HG02763 (cell line): ENCODE measurements around the gene NUDT12.

Experiments
- ATAC-seq: cut with Tn5 transposase; IDR thresholded peaks from one replicate; pipeline ENCODE4 v1.9.1; 2021; ENCODE audit warnings: mild to moderate bottlenecking, moderate library complexity; ENCODE audit not compliant: unreplicated experiment

NUDT12 gene

DNA sequence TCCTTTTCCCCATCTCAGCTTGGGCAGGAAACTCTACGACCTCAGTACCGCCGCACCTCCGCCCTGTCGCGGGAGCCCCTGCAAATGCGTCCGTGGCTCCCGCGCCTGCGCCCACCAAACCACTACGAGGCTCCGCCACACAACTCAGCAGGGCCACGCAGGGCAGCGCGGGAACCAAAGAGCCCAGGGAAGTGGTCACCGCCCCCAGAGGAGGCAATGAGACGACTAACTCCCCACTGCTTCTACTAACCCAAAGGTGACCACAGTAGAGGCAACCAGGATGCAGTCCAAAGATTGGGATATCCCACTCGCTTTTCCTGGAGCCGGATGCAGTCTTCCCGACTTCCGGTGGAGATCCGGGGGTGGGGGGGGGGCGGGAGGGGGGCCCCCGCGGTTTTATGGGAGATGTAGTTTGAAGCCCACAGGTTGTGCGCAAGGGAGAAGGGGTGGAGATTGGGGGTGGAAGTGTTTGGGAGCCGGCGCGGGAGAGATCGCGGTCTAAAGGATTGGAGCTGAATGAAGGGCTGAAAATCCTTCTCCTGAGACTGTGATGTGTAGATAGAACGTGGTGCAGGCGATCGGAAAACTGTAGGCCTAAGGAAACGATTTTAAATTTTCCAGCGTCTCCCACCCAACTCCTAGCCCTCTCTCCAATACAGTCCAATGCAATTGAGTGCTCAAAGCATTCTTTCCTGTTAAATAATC, at the start of gene NUDT12:
Gene NUDT12 (minus strand): TSS at position 337 of the 705 bp plus-strand sequence. CDS start 2,541 bp downstream, outside the sequence.
- peak; percentile 77 for ATAC-seq

DNA sequence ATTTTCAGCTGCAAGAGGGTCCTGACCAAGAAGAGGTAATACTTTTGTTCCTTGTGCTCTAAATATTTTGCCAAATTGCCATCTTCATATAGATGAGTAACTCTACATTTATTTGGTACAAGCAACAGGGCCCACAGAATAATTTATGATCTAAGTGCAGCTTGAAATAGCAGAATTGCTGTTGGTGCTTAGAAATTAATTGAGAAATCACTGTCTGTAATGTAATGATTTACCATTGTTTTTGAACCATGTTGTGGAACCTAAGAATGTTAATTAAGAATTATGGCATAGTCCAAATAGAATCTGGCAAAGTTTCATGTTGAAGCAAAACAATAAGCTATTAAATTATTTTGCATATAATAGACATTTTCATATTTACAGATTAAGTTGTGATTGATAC, 44.8 kb upstream of the NUDT12 start:
- no peak for ATAC-seq

DNA sequence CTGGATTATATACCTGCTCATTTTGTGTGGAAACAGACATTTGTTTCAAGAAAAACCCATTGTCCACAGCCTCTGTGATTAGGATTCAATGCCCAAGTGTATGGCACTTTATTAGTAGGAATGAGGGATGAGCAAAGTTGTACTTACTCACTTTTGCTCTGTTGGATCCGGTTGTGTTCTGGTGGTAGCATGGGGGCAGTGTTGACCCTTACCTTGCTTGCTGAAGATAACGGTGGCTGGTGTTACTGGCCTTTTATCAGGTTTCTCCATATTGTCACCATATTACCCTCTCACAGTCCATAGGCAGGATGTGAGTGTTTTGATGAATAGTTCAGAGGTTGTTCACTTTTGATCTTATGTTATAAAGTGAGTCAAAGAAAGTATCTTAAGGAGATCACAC, 42.7 kb upstream of the NUDT12 start:
- no peak for ATAC-seq

DNA sequence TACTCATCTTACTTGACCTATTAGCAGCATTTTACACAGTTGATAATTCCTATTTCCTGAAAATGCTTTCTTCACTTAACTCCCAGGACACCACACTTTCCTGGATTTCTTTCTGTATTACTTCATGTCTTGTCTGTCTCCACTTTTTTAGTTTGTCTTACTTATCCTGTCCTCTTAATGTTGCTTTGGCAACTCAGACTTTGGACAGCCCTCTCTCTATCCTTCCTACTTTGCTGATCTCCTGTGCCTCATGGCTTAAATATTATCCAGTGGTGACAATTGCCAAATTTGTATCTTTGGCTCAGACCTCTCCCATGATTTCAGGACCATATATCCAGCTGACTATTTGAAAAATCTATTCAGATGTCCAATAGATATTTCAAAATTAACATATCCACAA, 39.8 kb upstream of the NUDT12 start:
- no peak for ATAC-seq

DNA sequence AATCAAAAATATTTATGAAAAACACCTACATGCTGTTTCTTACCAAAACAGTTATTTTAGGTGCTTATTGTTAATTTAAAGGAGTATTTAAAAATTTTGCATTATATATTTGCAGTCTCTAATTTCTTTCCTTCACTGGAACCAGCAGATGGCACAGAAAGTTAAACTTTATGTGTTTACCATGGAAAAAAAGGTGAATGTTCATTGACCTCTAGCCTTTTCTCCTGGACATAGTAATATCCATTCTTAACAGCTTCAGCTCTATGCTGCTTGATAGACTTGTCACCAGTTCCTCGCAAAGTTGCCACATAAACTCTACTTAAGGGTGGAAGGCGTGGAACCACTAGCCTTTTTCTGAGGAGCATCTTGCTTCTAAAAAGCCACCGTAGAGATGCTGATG, 38.7 kb upstream of the NUDT12 start:
- ATAC-seq: no peak

DNA sequence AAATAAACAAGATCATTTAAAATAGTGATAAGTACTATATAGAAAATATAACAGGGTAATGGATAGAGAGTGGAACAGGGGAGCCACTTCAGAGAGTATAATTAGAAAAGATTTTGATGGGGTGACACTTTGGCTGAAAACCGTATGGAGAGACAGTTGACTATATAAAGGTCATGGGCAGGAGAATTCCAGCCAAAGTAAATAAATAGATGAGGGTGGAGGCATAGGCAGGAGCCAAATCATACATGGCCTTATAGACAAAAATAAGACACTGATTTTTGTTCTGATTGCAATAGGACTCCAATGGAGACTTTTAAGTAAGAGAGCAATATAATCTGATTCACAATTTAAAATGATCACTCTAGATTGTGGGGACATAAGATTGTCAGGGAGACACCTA, 37.5 kb upstream of the NUDT12 start:
- ATAC-seq: no peak

DNA sequence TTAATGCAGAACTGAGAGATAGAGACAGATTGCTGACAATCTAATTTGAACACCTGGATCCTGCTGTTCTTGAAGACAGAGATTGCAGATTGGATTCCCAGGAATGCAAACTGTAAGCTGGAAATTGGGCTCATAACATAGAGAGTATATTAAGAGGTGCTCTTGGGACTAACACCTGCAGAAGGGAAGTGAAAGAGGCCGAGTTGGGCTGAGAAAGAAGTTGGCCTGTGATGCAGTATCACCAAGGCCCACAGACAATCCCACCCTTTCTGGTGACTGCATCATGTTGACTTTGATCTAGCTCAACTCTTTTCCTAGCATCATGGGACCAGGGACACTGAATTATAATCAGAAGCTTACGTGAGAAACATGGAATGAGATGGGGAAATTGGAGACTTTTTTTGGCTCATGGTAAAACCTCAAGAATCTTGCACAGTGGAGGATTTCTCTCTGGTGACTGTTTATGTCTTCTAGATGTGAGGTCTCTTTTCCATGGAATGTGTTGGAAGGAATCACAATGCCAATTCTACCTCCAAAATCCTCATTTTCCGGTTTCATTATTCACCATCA, 36.5 kb upstream of the NUDT12 start:
- ATAC-seq: no peak

DNA sequence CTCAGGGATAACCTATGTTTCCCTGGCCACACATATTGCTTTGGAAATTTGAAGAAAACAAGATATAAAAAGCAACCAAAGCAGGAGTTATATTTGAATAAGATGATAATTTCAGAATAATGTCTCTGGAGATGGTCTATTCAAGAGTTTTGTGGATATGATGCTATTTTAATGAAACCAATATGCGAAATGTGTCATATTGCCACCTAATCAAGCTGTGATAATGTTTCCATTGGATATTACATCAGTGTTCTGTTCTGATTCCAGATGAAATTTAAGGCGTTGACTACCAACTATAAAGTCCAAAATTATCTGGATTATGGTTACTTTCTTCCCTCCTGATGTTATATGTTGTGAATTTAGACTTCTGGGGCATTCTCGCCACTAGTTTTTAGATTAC, 27.6 kb upstream of the NUDT12 start:
- no peak for ATAC-seq

DNA sequence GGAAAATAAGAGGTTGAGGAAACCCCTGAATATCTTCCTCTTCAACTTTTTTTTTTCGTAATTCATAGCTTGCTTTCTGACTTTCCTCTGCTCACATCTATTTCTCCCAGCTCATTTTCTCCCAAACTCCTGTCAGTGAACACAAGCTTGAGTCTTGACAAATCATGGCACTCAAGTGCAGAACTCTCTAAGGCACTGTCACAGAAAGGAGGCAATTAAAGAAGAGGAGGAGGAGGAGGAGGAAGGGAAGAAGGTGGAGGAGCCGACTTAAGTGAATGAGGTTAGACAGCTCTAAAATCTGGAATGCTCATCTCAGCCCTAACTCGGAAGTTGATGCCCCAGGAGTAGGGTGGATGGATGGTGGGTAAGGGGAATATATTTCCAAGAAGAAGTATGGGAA, 27.2 kb upstream of the NUDT12 start:
- no peak for ATAC-seq

DNA sequence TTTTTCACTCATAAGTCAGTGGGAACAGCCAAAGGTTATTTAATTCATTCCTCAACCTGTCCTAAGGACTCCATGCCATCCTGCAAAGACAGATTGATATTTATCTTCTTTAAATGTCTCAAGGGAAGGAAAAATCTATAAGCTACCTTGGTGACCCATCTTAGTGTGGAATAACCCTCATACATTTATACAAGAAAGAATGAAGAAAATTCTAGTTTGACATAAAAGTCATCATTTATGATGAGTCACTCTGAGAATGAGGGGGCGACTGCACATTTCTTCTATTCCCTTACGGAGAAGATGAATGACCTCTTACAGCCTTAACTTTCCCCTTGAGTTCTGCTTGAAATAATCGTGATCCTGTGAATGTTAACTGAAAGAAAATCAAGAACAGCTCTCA, 26.8 kb upstream of the NUDT12 start:
- ATAC-seq: no peak

DNA sequence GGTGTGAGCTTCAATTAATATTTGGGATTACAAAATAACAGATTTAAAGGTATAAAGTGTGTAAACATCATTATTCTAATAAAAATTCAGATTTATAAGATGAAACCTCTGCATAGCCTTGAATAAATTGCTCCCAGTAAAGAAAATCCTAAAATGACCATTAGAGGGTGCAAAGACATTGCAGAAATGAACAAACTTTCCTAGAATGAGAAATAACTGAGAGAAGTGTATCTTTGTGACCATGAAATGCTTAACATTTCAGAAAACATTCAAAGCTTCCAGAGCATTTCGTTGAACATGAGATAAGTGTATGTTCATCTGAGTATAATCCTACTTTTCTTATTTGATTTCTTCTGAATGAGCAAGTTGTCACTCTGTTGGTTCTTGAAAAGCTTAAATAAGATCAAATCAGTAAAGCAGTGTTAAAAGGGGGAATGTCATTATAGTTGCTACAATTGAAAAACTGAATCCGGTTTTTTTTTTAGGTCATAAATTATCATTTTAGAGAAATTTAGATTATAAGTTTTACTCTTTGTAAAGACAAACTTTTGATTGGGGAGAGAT, 24.7 kb upstream of the NUDT12 start:
- no peak for ATAC-seq

DNA sequence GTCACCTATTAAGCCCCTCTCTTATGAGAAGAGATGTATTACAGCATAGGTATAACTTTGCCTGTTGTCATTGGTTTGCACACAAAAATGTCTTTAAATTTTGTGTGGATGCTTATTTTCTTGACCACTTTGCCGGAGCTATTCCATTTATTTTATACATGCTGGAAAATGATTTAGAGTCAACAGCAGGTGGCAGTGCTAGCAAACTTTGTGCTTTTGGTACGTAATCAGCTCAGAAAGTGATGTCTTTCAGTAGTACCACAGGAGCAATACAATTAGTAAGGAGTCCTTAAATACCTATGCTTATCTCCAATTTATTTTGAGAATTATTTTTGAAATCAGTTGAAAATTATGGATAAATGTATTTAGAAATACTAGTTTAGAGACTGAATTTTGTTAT, 19.8 kb upstream of the NUDT12 start:
- no peak for ATAC-seq

DNA sequence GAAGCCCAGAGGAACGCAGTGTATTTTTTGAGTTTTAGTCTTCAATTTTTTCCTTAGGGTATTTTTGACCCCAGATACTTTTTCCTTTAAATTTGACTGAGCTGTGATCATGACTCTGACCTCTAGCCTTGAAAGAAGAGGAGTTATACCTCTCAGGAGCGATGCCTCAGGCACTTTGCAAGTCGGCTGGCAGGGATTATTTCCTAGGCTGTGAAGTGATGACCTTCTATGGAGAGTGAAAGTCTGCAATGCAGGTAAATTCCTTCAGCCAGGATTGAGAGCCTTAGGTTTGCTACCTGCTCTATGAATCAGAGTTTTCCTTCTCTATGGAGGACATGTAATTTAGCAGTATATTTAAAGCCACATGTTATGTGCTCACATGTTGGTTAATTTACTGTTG, 10.8 kb upstream of the NUDT12 start:
- ATAC-seq: no peak

DNA sequence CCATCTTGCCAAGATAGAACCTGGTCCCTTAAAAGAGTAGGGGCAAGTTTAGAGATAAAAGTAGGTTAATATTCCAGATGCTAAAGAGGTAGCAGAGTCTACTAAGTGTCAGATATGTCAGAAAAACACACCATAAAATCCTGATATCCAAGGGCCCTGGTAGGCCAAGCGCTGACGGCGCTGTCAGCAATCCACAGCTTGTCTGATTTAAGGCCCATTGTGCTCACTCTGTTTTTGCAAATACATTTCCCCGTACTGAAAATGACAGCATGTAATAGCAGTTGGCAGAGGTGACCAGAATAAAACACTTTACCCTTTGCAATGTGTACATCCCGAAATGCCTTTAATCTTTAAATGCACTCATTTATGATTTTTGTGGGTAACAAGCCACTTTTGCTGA, 9.9 kb upstream of the NUDT12 start:
- ATAC-seq: no peak

DNA sequence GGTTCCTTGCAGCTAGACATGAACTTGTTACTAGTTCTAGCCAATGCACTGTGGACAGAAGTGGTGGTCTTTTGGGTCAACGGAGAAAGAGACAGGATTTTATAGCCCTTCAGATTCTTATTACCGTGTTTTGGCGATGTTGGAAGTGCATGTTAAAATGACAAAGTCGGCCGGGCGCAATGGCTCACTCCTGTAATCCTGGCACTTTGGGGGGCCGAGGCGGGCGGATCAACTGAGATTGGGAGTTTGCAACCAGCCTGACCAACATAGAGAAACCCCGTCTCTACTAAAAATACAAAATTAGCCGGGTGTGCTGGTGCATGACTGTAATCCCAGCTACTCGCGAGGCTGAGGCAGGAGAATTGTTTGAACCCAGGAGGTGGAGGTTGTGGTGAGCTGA, 9.1 kb upstream of the NUDT12 start:
- ATAC-seq: no peak

DNA sequence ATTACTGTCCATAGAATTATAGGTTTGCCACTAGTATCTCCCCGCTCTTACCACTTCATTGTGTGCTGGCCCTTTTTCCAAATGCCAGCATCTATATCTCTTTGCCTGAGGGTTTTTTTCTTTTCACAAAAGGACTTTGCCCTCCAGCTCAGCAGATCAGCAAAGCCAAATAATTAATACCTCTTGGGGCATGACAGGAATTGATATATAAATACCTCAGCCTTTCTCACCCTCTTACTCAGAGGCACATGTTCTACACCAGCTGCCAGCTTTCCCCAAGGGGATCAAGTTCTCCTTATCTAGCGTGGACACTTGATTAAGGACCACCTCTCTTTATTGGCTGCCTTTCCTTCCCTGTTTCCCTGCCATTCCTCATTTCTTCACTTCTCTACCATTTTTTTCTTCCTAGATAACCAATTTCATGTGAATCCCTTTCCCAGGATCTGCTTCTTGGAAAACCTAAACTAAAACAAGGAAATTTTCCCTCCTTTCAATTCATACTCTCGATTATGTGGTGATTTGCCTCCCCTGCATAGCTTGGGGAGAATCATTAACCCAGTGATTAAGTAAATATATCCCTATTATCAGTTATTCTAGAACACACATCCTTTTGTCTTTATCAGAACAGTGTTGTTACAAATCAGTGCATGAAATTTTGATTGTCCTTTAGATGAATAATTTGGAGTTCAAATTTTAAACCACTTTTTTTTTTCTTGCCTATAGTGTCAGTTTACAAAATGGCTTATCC, 6.9 kb upstream of the NUDT12 start:
- no peak for ATAC-seq

DNA sequence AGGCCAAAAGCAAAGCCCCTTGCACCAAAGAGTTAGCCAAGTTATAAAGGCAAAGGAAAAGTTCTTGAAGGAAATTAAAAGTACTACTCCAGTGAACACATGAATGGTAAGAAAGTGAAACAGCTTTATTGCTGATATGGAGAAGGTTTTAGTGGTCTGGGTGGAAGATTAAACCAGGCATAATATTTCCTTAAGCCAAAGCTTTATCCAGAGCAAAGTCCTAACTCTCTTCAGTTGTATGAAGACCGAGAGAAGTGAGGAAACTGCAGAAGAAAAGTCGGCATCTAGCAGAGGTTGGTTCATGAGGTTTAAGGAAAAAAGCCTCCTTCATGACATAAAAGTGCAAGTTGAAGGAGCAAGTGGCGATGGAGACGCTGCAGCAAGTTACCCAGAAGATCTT, 3.1 kb upstream of the NUDT12 start:
- no peak for ATAC-seq

DNA sequence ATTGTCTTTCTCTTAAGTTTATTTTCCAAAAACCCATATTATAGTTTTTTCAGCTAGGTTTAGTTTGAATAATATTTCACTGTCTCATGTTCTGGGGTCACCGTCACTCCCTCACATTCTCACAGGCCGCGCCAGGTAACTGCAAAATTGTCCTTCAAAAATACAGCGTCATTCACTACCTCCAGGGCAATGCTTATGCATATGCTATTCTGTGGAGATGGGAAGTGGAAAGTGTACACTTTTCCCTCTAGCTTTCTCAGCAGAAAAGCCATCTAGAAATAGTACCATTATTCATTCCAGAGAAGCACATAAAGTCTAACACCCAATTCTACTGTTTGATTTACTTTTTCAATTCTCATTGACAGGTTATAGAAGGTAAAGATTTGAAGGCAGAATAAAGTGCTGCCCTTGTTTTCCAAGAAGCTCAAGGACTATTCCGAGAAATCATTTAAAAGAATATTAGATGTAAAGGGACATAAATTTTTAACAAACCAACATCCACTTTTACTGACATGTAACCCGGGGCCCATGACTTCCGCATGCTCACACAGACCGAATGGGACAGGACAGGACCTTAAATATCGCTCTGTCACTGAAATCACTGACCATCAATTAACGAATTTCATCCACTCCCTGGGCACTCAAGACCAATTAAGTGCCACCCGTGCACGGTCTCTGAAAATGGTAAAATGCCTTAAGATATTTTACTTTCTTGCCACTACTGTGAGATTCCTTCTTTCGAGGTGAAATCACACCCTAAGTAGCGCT, 720 bp downstream of the NUDT12 start:
- peak; percentile 29 for ATAC-seq

DNA sequence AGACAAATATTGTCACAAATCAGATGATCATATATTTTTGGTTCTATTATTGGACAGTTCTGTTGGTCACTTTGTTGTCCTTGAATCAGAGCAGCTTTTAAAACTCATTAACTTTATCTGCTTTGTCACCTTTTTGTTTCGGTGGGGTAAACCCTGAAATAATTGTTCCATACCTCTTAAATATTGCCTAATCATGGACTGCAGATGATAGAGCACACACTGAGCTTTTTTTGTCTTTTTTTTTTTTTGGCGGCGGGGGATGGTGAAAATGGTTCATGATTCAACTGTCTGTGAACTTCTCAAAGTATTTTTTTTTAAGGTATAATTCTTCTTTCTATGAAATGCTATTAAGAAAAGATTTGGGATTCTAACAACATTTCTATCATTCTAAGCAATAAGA, 1.8 kb downstream of the NUDT12 start:
- no peak for ATAC-seq

DNA sequence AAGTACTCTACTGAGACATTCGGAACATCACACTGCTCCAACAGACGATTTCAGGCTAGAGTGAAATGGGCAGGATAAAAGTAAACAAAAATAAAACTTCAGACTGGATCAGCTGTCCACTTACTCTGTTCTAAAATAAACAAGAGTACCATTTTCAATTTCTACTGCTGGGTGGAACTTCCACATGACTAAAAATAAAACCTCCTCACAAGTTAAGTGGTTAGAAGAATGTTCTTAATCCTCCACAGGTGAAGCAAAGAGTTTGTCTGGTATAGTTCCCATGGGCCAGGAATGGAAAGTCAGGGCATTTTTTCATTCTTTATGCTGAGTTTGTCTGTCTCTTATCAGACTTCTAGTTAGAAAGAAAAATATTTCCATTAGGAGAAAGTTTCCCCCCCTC, 15.7 kb downstream of the NUDT12 start:
- ATAC-seq: no peak

DNA sequence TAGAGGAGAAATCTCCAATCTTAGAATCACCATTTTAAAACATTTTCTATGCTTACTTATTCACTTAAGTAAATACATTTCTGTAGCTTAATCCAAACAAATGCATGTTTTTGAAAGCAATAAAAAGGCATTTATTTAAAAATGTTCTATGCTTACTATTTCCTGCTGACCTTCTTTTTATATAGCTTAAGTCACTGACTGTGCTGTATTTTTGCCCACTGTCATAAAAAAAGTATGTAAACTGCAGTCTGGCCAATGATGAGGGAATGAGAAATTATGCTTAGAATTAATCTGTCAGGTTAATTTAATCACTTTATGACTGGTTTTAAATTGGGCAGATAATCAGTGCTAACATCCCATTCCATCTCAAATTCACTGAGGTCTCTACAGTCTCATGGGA, 20.1 kb downstream of the NUDT12 start:
- no peak for ATAC-seq
